Thymus (tissue), 11 donors: ENCODE results near the gene KLHL28. TPM values are rescaled to one million over a fixed set of nuclear protein-coding genes. Genes with fewer than 3 reads are reported as not detected.

ENCODE experiments used
- DNase-seq, 9 donors: peaks; one replicate each; pipeline ENCODE4 v3.0.0-alpha.2; 2013; ENCODE audit warnings: low spot score in 9 of 9, low read depth in 6 of 9, missing footprints in 1 of 9
- H3K27ac ChIP-seq, 2 donors: one replicate each; pipeline ENCODE4 v1.5.1; 2013; ENCODE audit warnings: control low read depth in 1 of 2, low read depth in 1 of 2, low read length in 1 of 2, mild to moderate bottlenecking in 1 of 2, moderate library complexity in 1 of 2
- H3K27me3 ChIP-seq, 2 donors: one replicate each; pipeline ENCODE4 v1.5.1; 2013; ENCODE audit warnings: low read length in 1 of 2; ENCODE audit not compliant: control insufficient read depth in 2 of 2, insufficient read depth in 1 of 2
- H3K36me3 ChIP-seq, 2 donors: one replicate each; pipeline ENCODE4 v1.5.1; 2013; ENCODE audit warnings: low read length in 1 of 2, mild to moderate bottlenecking in 1 of 2, moderate library complexity in 1 of 2; ENCODE audit not compliant: control insufficient read depth in 2 of 2, insufficient read depth in 2 of 2
- H3K4me1 ChIP-seq, 2 donors: one replicate each; pipeline ENCODE4 v1.5.1; 2013; ENCODE audit warnings: low read length in 2 of 2; ENCODE audit not compliant: control insufficient read depth in 2 of 2, insufficient read depth in 2 of 2
- H3K4me3 ChIP-seq, 2 donors: one replicate each; pipeline ENCODE4 v1.5.1; 2013; ENCODE audit warnings: low read length in 2 of 2, control low read depth in 1 of 2, mild to moderate bottlenecking in 1 of 2
- H3K9me3 ChIP-seq, 2 donors: one replicate each; pipeline ENCODE4 v1.5.1; 2013; ENCODE audit warnings: low read length in 1 of 2, mild to moderate bottlenecking in 1 of 2; ENCODE audit not compliant: control insufficient read depth in 2 of 2, insufficient read depth in 1 of 2
- WGBS: extraction: QIAGEN DNeasy Blood & Tissue Kit; methylation state at CpG from one replicate; pipeline ENCODE4 v1.1.7; 2013; 5-methylcytosine and 5-hydroxymethylcytosine counted together
- polyA plus RNA-seq: library from polyadenylated mRNA; stranded (reverse); fragments of 200-250 nt; gene quantifications from one replicate; pipeline ENCODE4 v1.2.3, GENCODE V29; 2013
- total RNA-seq: library from RNA; stranded (reverse); fragments of 120-200 nt; gene quantifications from one replicate; pipeline ENCODE4 v1.2.4, GENCODE V29; 2013
- donor health status: healthy.

KLHL28 gene
- total and polyA plus RNA-seq, 2 donors = 6.0 to 13.7 TPM

- Histone ChIP-seq H3K4me1 (peaks cover 19% of the 10 kb centered on the region in 2 donors), H3K9me3 (peaks cover 0 to 8% of the 10 kb centered on the region in 2 donors), H3K4me3 (peak overlapping the region; percentile 94 to 95), H3K27ac (peak overlapping the region; percentile 96 to 99), H3K36me3 (no peaks in the 10 kb centered on the region), H3K27me3 (no peaks in the 10 kb centered on the region)
- WGBS = 2% methylated on average over 39 of the region's 39 CpGs
- DNase-seq = peak in 1 of 9 donors; percentile 32
These were observed 742 bp upstream of the KLHL28 start for GRCh38 chr14:44962334-44963043.

GRCh38 chr14:44961151-44961553 lies 595 bp downstream of the KLHL28 start:
- Histone ChIP-seq H3K27me3 (no peaks in the 10 kb centered on the region), H3K4me1 (peaks cover 15 to 19% of the 10 kb centered on the region in 2 donors), H3K9me3 (peaks cover 0 to 8% of the 10 kb centered on the region in 2 donors), H3K4me3 (peak overlapping the region; percentile 94 to 95), H3K36me3 (no peaks in the 10 kb centered on the region), H3K27ac (peak overlapping the region; percentile 99)
- DNase-seq = peak in 6 of 9 donors; percentile 42 to 81 (median 52)
- under 1% methylated on average over 14 of the region's 14 CpGs for WGBS

DNA sequence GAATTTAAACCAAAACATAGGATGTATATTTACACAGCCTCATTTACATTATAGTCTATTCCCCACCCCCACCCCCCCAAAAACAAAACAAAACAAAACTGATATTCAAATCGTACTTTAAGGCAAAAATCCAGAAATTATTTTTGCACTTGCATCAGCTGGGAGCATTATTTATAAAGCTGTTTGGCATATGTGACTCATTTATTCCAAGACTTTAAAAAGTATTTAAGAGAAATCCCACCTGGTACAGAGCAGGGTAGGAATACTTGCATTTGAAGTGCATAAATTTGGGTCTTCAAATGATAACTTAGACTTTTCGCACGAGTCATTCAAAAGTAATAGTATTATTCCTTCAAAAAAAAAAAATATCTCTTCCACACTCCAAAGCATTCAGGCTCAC lies 1.1 kb downstream of the KLHL28 start:
- H3K36me3 ChIP-seq = no peaks in the 10 kb centered on the region
- peak in 2 of 9 donors; percentile 10 to 17 for DNase-seq
- peaks cover 15 to 19% of the 10 kb centered on the region in 2 donors for H3K4me1 ChIP-seq
- H3K27ac ChIP-seq = peak overlapping the region in 1 of 2 donors; percentile 99
- H3K27me3 ChIP-seq = no peaks in the 10 kb centered on the region
- 6% methylated on average over 3 of the region's 3 CpGs for WGBS
- peak overlapping the region; percentile 94 to 95 for H3K4me3 ChIP-seq
- peaks cover 0 to 8% of the 10 kb centered on the region in 2 donors for H3K9me3 ChIP-seq

DNA sequence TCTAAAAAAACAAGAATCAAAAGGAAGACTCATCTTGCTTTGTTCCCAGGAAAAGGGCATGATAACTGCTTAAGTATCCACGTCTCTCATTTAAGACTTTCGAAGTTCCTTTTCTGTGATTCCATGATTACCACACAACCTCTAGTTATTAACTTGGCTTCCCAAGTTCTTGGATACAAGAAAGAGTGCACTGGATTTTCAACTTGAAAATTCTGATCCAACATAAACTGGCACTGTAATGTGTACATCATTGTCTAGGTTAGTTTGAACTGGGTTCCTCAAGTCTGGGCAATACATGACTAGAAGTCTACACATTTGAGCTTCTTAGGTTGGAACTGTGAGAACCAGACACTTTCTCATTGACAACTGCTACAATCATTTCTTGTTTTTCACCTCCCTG lies 1.6 kb downstream of the KLHL28 start:
- 71% methylated on average over 2 of the region's 2 CpGs for WGBS
- no peak overlapping the region for H3K27ac ChIP-seq

GRCh38 chr14:44959538-44959937 lies 2.2 kb downstream of the KLHL28 start:
- DNase-seq = no peak
- Histone ChIP-seq H3K9me3 (peaks cover 0 to 8% of the 10 kb centered on the region in 2 donors), H3K4me3 (no peak overlapping the region), H3K4me1 (peaks cover 15 to 19% of the 10 kb centered on the region in 2 donors), H3K27me3 (no peaks in the 10 kb centered on the region), H3K27ac (no peak overlapping the region), H3K36me3 (no peaks in the 10 kb centered on the region)
- 95% methylated on average over 3 of the region's 3 CpGs for WGBS

More for the DNA sequence above, 1.6 kb downstream of the KLHL28 start:
- peaks cover 15 to 19% of the 10 kb centered on the region in 2 donors for H3K4me1 ChIP-seq
- H3K9me3 ChIP-seq = peaks cover 0 to 8% of the 10 kb centered on the region in 2 donors
- H3K27me3 ChIP-seq = no peaks in the 10 kb centered on the region
- H3K4me3 ChIP-seq = peak overlapping the region; percentile 94 to 95
- H3K36me3 ChIP-seq = no peaks in the 10 kb centered on the region
- peak in 1 of 9 donors; percentile 28 for DNase-seq

DNA sequence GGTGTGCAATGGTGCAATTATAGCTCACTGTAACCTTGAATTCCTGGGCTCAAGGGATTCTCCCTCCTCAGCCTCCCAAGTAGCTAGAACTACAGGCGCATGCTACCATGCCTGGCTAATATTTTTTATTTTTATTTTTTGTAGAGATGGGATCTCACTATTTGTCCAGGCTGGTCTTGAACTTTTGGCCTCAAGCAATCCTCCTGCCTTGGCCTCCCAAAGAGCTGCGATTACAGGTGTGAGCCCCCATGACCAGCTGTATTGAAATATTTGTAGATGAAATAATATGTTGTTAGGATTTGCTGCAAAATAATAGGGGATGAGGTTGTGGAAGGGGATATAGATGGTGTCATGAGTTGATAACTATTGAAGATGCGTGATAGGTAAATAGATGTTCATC lies 4.9 kb downstream of the KLHL28 start:
- peaks cover 0 to 6% of the 10 kb centered on the region in 2 donors for H3K4me1 ChIP-seq
- peaks cover 0 to 2% of the 10 kb centered on the region in 2 donors for H3K9me3 ChIP-seq
- no peak overlapping the region for H3K27ac ChIP-seq
- H3K27me3 ChIP-seq = no peaks in the 10 kb centered on the region
- no peak overlapping the region for H3K4me3 ChIP-seq
- peaks cover 0 to 2% of the 10 kb centered on the region in 2 donors for H3K36me3 ChIP-seq
- DNase-seq = no peak
- WGBS = 99% methylated on average over 3 of the region's 3 CpGs

GRCh38 chr14:44955528-44955927 lies 6.2 kb downstream of the KLHL28 start:
- peaks cover 0 to 6% of the 10 kb centered on the region in 2 donors for H3K36me3 ChIP-seq
- no peak overlapping the region for H3K4me3 ChIP-seq
- H3K4me1 ChIP-seq = peaks cover 0 to 6% of the 10 kb centered on the region in 2 donors
- no peaks in the 10 kb centered on the region for H3K9me3 ChIP-seq
- 83% methylated on average over 3 of the region's 3 CpGs for WGBS
- H3K27ac ChIP-seq = no peak overlapping the region
- no peaks in the 10 kb centered on the region for H3K27me3 ChIP-seq
- no peak for DNase-seq

DNA sequence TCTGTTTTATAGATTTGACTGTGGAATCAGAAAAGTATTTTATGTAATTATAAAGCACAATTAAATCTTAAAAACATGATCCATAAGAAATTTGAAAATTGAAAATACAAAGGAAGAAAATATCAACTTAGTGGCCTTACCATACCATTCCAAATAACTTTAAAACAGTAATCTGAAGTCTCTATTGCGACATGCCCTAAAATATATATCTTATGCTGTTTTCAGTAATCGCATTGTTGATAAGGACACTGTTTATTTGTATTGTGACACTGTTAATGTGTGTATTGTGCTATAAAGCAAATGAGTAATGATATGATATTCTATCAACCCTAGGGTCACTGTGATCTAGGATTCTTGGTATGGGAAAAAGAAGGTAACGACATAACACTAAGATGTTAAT lies 7.0 kb downstream of the KLHL28 start:
- Histone ChIP-seq H3K9me3 (no peaks in the 10 kb centered on the region), H3K27ac (no peak overlapping the region), H3K4me1 (no peaks in the 10 kb centered on the region), H3K36me3 (peaks cover 0 to 6% of the 10 kb centered on the region in 2 donors), H3K4me3 (no peak overlapping the region), H3K27me3 (no peaks in the 10 kb centered on the region)
- WGBS = 98% methylated on average over 3 of the region's 3 CpGs
- no peak for DNase-seq

DNA sequence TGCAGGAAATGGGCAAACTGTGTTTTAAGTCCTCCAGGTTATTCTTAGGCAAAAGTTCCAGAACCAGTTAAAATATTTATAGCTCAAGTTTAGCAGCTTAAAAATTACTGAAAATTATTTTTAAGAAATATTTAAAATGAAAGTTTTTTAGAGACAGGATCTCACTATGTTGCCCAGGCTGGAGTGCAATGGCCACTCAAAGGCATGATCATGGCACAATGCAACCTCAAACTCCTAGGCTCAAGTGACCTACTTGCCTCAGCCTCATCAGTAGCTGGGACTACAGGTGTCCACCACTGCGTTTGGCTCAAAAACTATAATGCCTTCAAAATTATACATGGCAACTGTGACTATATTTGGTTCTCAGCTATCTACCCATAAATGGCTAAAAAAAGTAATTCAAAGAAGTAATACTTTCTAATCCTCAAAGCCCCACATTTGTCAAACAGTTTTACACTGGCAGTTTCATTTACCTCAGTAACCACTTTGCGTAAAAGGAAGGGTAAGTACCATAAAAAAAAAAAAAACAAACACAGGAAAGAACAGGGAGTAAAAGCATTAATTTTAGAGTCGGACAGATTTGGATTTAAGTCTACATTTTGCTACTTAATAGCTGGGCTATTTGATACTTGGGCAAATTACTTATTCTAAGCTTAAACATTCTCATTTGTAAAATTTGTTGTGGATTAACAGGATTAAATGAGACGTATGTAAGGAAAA lies 9.2 kb downstream of the KLHL28 start:
- DNase-seq = no peak
- H3K4me3 ChIP-seq = no peak overlapping the region
- no peak overlapping the region for H3K27ac ChIP-seq
- WGBS = 97% methylated on average over 4 of the region's 4 CpGs
- H3K9me3 ChIP-seq = no peaks in the 10 kb centered on the region
- peaks cover 0 to 6% of the 10 kb centered on the region in 2 donors for H3K36me3 ChIP-seq
- no peaks in the 10 kb centered on the region for H3K4me1 ChIP-seq
- no peaks in the 10 kb centered on the region for H3K27me3 ChIP-seq
